Sigmoid colon (tissue), 7 donors: ENCODE measurements around the gene ZNF141. TPM values are rescaled to one million over a fixed set of nuclear protein-coding genes. Genes with fewer than 3 reads are reported as not detected.
A peak's percentile ranks its signal among the peaks of the same experiment; 100 is the strongest.

ENCODE experiments used
- DNase-seq: peaks from one replicate; pipeline ENCODE4 v3.0.0-alpha.2; 2019
- H3K27ac ChIP-seq, 4 donors: fragments of 200-600 bp; sonication (generic); one replicate each; pipeline ENCODE4 v1.5.1; 2016 to 2019; ENCODE audit warnings: mild to moderate bottlenecking in 1 of 4
- H3K27me3 ChIP-seq, 3 donors: fragments of 200-600 bp; sonication (generic); one replicate each; pipeline ENCODE4 v1.5.1; 2019; ENCODE audit warnings: mild to moderate bottlenecking in 1 of 3
- H3K36me3 ChIP-seq, 4 donors: fragments of 200-600 bp; sonication (generic); one replicate each; pipeline ENCODE4 v1.5.1; 2016 to 2019
- H3K4me1 ChIP-seq, 4 donors: fragments of 200-600 bp; sonication (generic); one replicate each; pipeline ENCODE4 v1.5.1; 2017 to 2019
- H3K4me3 ChIP-seq, 4 donors: fragments of 200-600 bp; sonication (generic); one replicate each; pipeline ENCODE4 v1.5.1; 2017 to 2019; ENCODE audit warnings: mild to moderate bottlenecking in 2 of 4, moderate library complexity in 1 of 4
- H3K9me3 ChIP-seq, 4 donors: fragments of 200-600 bp in 3 of 4; sonication (generic) in 3 of 4; one replicate each; pipeline versions ENCODE4 v1.5.1 to v1.6.1; 2013 to 2019
- CTCF ChIP-seq, 4 experiments: fragments of 450-650 bp in 3 of 4; fragments of 200-600 bp in 1 of 4; IDR thresholded peaks; one replicate each; pipeline ENCODE4 v1.5.1; 2016 to 2019; ENCODE audit warnings: antibody characterized with exemption in 4 of 4, mild to moderate bottlenecking in 3 of 4, moderate library complexity in 2 of 4
- EP300 ChIP-seq, 4 donors: sonication (generic); formaldehyde crosslinking; IDR thresholded peaks; one replicate each; pipeline ENCODE4 v1.6.1; 2017; ENCODE audit warnings: antibody characterized with exemption in 4 of 4
- POLR2A ChIP-seq, 2 donors: fragments of 450-650 bp; IDR thresholded peaks; one replicate each; pipeline ENCODE4 v1.6.1; 2016; ENCODE audit warnings: antibody characterized with exemption in 2 of 2, mild to moderate bottlenecking in 2 of 2, moderate library complexity in 2 of 2
- POLR2AphosphoS5 ChIP-seq, 4 donors: sonication (generic); formaldehyde crosslinking; IDR thresholded peaks; one replicate each; pipeline ENCODE4 v1.6.1; 2017; ENCODE audit warnings: antibody characterized with exemption in 4 of 4
- WGBS, 2 donors: extraction: QIAGEN DNeasy Blood & Tissue Kit; methylation state at CpG; one replicate each; pipeline ENCODE4 v1.1.7; 2013; 5-methylcytosine and 5-hydroxymethylcytosine counted together
- intact Hi-C: fragments of 100-400 bp; cut with DNase I; formaldehyde crosslinking; loops from one replicate; pipeline ENCODE4 v1.15.1; 2023
- polyA plus RNA-seq, 3 donors: library from polyadenylated mRNA; stranded (reverse); fragments of 200-250 nt; gene quantifications; one replicate each; pipeline ENCODE4 v1.2.3, GENCODE V29; 2013
- total RNA-seq, 4 donors: library from RNA; depleted of rRNA; stranded (reverse); fragments of >200 nt; gene quantifications; one replicate each; pipeline ENCODE4 v1.1.0, GENCODE V29; 2016
- donor health status: healthy with polysubstance abuse.
- donor health status: Bipolar disorder and iron deficiency.
- donor health status: healthy.

ZNF141 gene
- total and polyA plus RNA-seq, 7 donors: 2.4 to 24.4 (median 17.4) TPM

DNA sequence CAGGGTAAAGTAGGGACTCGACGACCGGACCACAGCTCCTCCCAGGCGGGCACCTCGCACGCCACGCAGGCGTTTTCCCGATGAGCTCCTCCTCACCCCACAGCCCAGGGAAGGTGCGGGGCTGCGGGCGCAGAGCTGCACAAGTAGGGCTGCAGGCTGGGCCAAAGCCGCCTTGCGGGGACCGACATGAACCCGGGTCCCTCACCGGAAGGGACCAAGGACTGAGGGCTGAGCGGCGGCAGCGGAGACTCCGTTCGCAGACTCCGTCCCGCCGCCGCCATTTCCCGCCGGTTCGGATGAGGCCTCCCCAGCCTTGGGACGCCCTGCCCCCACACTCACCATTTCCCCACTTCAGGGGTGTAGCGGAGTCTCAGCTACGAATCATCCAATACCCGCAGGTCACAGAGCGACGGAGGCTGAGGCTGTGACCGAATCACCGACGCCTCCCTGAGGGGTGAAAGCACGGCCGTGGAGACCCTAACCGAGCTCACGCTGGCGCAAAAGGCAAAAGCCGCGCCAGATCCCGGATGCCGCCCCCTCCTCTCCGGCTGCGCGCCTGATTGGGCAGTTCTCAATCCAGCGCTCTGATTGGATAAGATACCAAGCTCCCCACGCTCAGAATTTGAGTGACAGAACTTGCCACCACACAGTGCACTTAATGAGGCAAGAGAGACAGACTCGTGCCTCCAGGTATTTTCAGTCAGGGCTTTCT, 32.5 kb upstream of the ZNF141 start, which contains the start of gene ZNF732:
Gene ZNF732 (minus strand): TSS at position 506 of the 712 bp plus-strand sequence. CDS start 164 bp downstream, at position 342.
- no peak for DNase-seq
- H3K4me1 ChIP-seq: peaks cover 0 to 11% (median 4%) of the 10 kb centered on the region in 4 donors

GRCh38 chr4:306551-306961, 31.1 kb upstream of the ZNF141 start:
- H3K36me3 ChIP-seq: no peaks in the 10 kb centered on the region
- peaks cover 0 to 11% (median 4%) of the 10 kb centered on the region in 4 donors for H3K4me1 ChIP-seq
- no peak overlapping the region for H3K4me3 ChIP-seq
- TF ChIP-seq CTCF (IDR thresholded peaks at IDR 0.05) (no peak), POLR2AphosphoS5 (IDR thresholded peaks at IDR 0.05) (no peak), EP300 (IDR thresholded peaks at IDR 0.05) (no peak), POLR2A (IDR thresholded peaks at IDR 0.05) (no peak)
- H3K27ac ChIP-seq: no peak overlapping the region
- 48 to 87% methylated on average over 3 of the region's 3 CpGs for WGBS, 2 donors
- peaks cover 8 to 23% (median 20%) of the 10 kb centered on the region in 3 donors for H3K27me3 ChIP-seq
- no peak for DNase-seq
- H3K9me3 ChIP-seq: peaks cover 0 to 16% (median under 1%) of the 10 kb centered on the region in 4 donors
- intact Hi-C loops: no loop called here

More for the DNA sequence above, 32.5 kb upstream of the ZNF141 start, which contains the start of gene ZNF732:
- Histone ChIP-seq H3K9me3 (peaks cover 0 to 15% (median under 1%) of the 10 kb centered on the region in 4 donors), H3K27me3 (peaks cover 8 to 23% (median 20%) of the 10 kb centered on the region in 3 donors), H3K4me3 (peak within 1 kb of the TSS in 3 of 4 donors; percentile 28 to 50 (median 44)), H3K27ac (peak within 1 kb of the TSS in 1 of 4 donors; percentile 36), H3K36me3 (no peaks in the 10 kb centered on the region)
- TF ChIP-seq EP300 (IDR thresholded peaks at IDR 0.05) (no peak), POLR2AphosphoS5 (IDR thresholded peaks at IDR 0.05) (no peak), POLR2A (IDR thresholded peaks at IDR 0.05) (no peak)
- WGBS, 2 donors: 15 to 36% methylated on average over 53 of the region's 53 CpGs
- intact Hi-C loops: no loop called here

GRCh38 chr4:309807-310206, 27.8 kb upstream of the ZNF141 start:
- WGBS, 2 donors: 48 to 82% methylated on average over 1 of the region's 1 CpG
- no peak overlapping the region for H3K4me3 ChIP-seq
- intact Hi-C loops: loop anchor here (10.0 kb wide), 1 partner anchor 45 kb away; no protein-coding TSS in a partner anchor
- H3K27me3 ChIP-seq: peaks cover 7 to 9% (median 8%) of the 10 kb centered on the region in 3 donors
- peaks cover 0 to 8% (median 2%) of the 10 kb centered on the region in 4 donors for H3K4me1 ChIP-seq
- TF ChIP-seq CTCF (IDR thresholded peaks at IDR 0.05) (no peak), EP300 (IDR thresholded peaks at IDR 0.05) (no peak), POLR2A (IDR thresholded peaks at IDR 0.05) (no peak), POLR2AphosphoS5 (IDR thresholded peaks at IDR 0.05) (no peak)
- no peak for DNase-seq
- no peaks in the 10 kb centered on the region for H3K36me3 ChIP-seq
- H3K27ac ChIP-seq: no peak overlapping the region
- peaks cover 0 to 5% (median 1%) of the 10 kb centered on the region in 4 donors for H3K9me3 ChIP-seq

- peaks cover 0 to 9% (median 1%) of the 10 kb centered on the region in 4 donors for H3K9me3 ChIP-seq
- TF ChIP-seq POLR2A (IDR thresholded peaks at IDR 0.05) (no peak), EP300 (IDR thresholded peaks at IDR 0.05) (no peak), POLR2AphosphoS5 (IDR thresholded peaks at IDR 0.05) (no peak), CTCF (IDR thresholded peaks at IDR 0.05) (no peak)
- no peak overlapping the region for H3K27ac ChIP-seq
- DNase-seq: no peak
- intact Hi-C loops: loop anchor here (10.0 kb wide), 1 partner anchor 50 kb away; no protein-coding TSS in a partner anchor
- no peaks in the 10 kb centered on the region for H3K27me3 ChIP-seq
- H3K4me1 ChIP-seq: no peaks in the 10 kb centered on the region
- H3K36me3 ChIP-seq: no peaks in the 10 kb centered on the region
- H3K4me3 ChIP-seq: no peak overlapping the region
- WGBS, 2 donors: 78 to 92% methylated on average over 1 of the region's 1 CpG
Observed at GRCh38 chr4:314296-314903, 23.2 kb upstream of the ZNF141 start.

GRCh38 chr4:328729-329128, 8.9 kb upstream of the ZNF141 start:
- TF ChIP-seq POLR2AphosphoS5 (IDR thresholded peaks at IDR 0.05) (no peak), POLR2A (IDR thresholded peaks at IDR 0.05) (no peak), CTCF (IDR thresholded peaks at IDR 0.05) (no peak), EP300 (IDR thresholded peaks at IDR 0.05) (no peak)
- H3K27ac ChIP-seq: no peak overlapping the region
- no peak overlapping the region for H3K4me3 ChIP-seq
- WGBS, 2 donors: 36 to 69% methylated on average over 8 of the region's 8 CpGs
- H3K27me3 ChIP-seq: no peaks in the 10 kb centered on the region
- H3K4me1 ChIP-seq: no peaks in the 10 kb centered on the region
- peaks cover 0 to 7% (median 2%) of the 10 kb centered on the region in 4 donors for H3K9me3 ChIP-seq
- no peak for DNase-seq
- intact Hi-C loops: no loop called here
- H3K36me3 ChIP-seq: no peaks in the 10 kb centered on the region
